Measurements from ENCODE around the gene GPSM3. TPM values are rescaled to one million over a fixed set of nuclear protein-coding genes. Genes with fewer than 3 reads are reported as not detected.
A peak's percentile ranks its signal among the peaks of the same experiment; 100 is the strongest.

The GPSM3 gene
- total RNA-seq, result 2.6 and 4.8 TPM in 2 replicates

GRCh38 chr6:32192608-32193039 lies at the start of gene GPSM3:
Gene GPSM3 (minus strand): TSS chr6:32192643. CDS start chr6:32192513, 130 bp downstream.
- TF ChIP-seq, protein P1, sequence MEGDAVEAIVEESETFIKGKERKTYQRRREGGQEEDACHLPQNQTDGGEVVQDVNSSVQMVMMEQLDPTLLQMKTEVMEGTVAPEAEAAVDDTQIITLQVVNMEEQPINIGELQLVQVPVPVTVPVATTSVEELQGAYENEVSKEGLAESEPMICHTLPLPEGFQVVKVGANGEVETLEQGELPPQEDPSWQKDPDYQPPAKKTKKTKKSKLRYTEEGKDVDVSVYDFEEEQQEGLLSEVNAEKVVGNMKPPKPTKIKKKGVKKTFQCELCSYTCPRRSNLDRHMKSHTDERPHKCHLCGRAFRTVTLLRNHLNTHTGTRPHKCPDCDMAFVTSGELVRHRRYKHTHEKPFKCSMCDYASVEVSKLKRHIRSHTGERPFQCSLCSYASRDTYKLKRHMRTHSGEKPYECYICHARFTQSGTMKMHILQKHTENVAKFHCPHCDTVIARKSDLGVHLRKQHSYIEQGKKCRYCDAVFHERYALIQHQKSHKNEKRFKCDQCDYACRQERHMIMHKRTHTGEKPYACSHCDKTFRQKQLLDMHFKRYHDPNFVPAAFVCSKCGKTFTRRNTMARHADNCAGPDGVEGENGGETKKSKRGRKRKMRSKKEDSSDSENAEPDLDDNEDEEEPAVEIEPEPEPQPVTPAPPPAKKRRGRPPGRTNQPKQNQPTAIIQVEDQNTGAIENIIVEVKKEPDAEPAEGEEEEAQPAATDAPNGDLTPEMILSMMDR (IDR thresholded peaks at IDR 0.05; ENCODE audit: insufficient read depth, low read depth, low read length), result no peak
- peak; percentile 63 for DNase-seq (ENCODE audit: low read depth)
- H3K4me3 ChIP-seq (ENCODE audit: low read depth, low read length), result peak within 1 kb of the TSS; percentile 48

DNA sequence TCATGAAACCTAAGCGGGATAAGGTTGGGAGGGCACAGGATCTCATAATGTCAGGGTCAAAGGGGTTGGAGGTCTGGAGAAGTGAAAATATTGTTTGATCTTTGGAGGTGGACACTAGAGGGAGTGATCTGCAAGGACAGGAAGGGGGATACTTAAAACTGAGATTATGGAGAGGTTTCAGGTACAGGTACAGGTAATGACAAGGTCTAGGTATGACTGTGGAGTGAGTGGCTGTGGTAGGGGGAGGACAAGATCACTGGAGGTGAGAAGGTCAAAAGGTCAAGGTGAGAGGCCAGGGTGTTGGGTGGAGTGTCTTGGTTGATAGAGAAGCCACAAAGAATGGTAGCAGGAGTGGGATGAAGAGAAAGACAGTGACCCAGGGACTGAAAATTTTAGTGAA lies 48.2 kb upstream of the GPSM3 start:
- no peak overlapping the region for H3K4me3 ChIP-seq (ENCODE audit: low read depth, low read length)
- DNase-seq (ENCODE audit: low read depth), result no peak
- TF ChIP-seq, protein P1 (IDR thresholded peaks at IDR 0.05; ENCODE audit: insufficient read depth, low read depth, low read length), result no peak

- no peak overlapping the region for H3K4me3 ChIP-seq (ENCODE audit: low read depth, low read length)
- no peak for DNase-seq (ENCODE audit: low read depth)
- TF ChIP-seq, protein P1 (IDR thresholded peaks at IDR 0.05; ENCODE audit: insufficient read depth, low read depth, low read length), result no peak
Measured at GRCh38 chr6:32239462-32239861, 47.0 kb upstream of the GPSM3 start.

GRCh38 chr6:32234934-32235333 lies 42.5 kb upstream of the GPSM3 start:
- DNase-seq (ENCODE audit: low read depth), result no peak
- no peak overlapping the region for H3K4me3 ChIP-seq (ENCODE audit: low read depth, low read length)
- TF ChIP-seq, protein P1 (IDR thresholded peaks at IDR 0.05; ENCODE audit: insufficient read depth, low read depth, low read length), result no peak

DNA sequence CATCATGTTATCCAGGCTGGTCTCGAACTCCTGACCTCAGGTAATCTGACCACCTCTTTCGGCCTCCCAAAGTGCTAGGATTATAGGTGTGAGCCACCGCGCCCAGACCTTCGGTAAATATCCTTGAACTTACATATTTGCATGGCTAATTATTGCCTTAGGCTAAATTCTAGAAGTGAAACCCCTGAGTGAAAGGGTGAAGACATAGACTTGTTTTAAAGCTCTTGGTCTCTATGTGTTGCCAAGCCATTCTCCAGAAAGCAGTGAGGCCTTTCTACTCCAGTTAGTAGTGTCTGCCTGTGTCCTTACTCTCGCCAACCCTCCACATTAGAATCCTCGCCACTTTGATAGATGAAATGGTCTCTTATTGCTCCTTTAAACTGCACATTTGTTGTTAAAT lies 34.0 kb upstream of the GPSM3 start:
- TF ChIP-seq, protein P1 (IDR thresholded peaks at IDR 0.05; ENCODE audit: insufficient read depth, low read depth, low read length), result no peak
- no peak overlapping the region for H3K4me3 ChIP-seq (ENCODE audit: low read depth, low read length)
- no peak for DNase-seq (ENCODE audit: low read depth)

- H3K4me3 ChIP-seq (ENCODE audit: low read depth, low read length), result no peak overlapping the region
- TF ChIP-seq, protein P1 (IDR thresholded peaks at IDR 0.05; ENCODE audit: insufficient read depth, low read depth, low read length), result no peak
- no peak for DNase-seq (ENCODE audit: low read depth)
Measured at GRCh38 chr6:32224696-32225095, 32.3 kb upstream of the GPSM3 start.
